Limb (tissue), 2 donors: ENCODE data around the gene DAD1.

ENCODE experiments used
- DNase-seq, 2 donors: peaks; one replicate each; pipeline ENCODE4 v3.0.0-alpha.2; 2016; ENCODE audit errors: extremely low spot score in 2 of 2

DAD1 gene

GRCh38 chr14:22537436-22538310, 51.4 kb downstream of the DAD1 start:
- no peak for DNase-seq

DNA sequence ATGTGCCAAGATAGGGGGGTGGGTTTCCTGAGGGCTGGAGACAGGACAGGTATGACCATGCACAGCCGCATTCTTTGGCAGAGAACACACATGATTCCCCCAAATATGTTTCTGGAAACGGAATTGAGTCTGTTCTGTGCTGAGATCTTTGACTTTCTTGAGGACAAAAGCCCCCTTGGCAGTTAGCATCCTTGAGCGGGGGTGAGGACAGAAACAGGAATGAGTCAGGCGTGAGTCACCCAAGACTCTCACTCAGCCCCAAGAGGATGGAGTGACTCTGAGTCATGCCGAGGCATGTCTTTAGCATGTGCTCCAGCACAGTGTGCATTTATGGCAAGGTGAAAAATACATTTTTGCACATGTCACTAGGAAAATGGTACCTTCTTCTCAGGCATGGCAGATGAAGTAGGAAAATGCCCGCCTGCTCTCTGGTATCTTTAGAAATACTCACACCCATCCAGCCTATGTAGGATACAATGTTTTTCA, 52.1 kb downstream of the DAD1 start:
- DNase-seq, result no peak

GRCh38 chr14:22535916-22536315, 53.1 kb downstream of the DAD1 start:
- DNase-seq, result no peak

GRCh38 chr14:22535126-22535525, 53.9 kb downstream of the DAD1 start:
- no peak for DNase-seq

DNA sequence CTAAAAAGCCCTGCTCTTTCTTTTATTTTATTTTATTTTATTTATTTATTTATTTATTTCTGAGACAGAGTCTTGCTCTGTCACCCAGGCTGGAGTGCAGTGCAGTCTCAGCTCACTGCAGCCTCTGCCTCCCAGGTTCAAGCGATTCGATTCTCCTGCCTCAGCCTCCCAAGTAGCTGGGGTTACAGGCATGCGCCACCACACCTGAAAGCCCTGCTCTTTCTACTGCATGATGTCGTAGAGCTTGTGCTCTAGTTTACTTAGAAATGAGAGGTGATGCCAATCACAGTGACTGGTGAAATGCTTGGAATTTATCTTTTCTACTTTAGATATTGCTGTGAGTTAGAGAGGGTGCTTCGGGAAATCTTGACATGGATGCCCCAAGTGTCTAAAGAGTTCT, 54.5 kb downstream of the DAD1 start:
- no peak for DNase-seq

DNA sequence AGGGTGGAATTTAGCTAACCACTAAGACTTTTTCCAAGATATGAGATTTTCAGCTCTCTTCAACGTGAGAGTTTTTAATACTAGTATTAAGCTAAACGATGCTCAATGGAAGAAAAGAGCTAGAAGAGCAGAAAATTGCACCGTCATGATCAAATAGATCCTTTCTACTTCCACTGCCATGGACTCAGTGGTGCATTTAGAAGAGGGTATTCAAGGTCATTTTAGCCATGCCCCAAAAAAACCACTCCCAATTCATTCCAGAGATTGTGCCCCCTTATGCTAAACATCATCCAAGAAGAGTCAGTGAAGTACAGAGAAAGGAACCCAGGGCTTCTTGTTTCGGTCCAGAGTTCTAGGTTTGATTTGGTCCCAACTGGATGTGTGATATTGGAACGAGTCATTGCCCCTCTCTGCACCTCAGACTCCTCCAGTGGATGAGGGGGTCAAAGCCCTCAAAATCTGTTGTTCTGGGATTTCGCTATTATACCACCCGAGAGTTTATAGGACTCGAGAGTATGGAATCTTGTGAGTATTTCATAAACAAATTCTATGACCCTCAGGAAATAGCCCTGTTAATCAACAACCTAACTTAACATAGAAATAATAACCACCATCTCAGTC, 55.2 kb downstream of the DAD1 start:
- DNase-seq, result no peak

- no peak for DNase-seq
Observed at GRCh38 chr14:22533057-22533704, 55.8 kb downstream of the DAD1 start.

- DNase-seq, result no peak
Observed at GRCh38 chr14:22532345-22533056, 56.5 kb downstream of the DAD1 start.

DNA sequence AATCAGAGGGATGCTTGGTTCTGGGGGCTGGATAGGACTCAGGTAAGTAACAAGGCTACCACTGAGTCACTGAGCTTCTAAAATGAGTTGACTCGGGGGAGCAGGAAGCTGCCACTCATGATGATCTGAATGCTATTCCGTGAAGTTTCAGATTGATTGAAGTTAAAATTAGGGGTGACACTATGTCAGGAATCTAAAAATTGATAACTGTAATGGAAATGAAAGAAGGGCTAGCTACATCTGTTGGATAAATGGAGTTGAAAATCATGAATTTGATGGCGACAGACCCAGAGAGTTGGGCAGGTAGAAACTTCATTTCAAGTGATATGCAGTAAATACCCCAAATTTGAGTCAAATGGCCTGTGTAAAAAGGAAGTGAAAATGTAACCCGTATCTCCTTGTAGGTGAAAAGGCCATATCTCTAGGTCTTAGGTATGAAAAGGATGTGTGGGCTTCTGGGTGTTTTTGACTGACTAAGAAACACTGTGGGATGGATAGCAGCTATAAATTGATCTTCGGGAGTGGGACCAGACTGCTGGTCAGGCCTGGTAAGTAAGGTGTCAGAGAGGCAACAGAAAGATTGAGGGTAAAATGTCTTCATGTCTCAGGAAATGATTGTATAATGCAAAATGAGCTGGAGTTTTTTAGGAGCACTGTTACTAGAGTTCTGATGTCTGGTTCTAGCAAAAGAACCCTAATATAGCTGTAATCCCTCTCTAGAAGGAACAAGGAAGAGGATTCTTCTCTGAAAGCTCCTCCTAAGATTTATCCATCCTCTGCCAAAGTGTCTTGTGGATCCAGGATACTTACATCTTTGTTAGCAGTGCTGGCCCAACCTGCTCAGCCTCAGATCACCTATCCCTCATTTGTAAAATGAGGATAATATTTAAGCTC, 57.3 kb downstream of the DAD1 start:
- no peak for DNase-seq

DNA sequence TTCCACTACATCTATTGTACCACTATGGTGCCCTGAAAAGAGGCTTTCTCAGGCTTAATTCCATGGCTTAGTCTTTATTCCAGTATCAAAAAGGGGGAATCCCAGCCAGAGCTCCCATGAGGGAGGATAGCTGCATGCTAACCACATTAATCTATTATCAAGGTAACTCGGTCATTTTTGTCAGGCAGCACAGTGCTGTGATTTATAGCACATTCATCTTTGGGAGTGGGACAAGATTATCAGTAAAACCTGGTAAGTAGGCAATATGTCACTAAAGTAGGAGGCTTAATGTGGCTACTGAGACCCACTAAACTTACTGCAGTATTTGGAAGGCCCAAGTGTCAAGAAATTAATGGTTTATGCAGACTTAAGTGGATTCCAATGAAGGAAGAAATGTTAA, 58.9 kb downstream of the DAD1 start:
- no peak for DNase-seq

GRCh38 chr14:22526744-22527143, 62.3 kb downstream of the DAD1 start:
- no peak for DNase-seq

- no peak for DNase-seq
Observed at GRCh38 chr14:22526218-22526617, 62.8 kb downstream of the DAD1 start.

DNA sequence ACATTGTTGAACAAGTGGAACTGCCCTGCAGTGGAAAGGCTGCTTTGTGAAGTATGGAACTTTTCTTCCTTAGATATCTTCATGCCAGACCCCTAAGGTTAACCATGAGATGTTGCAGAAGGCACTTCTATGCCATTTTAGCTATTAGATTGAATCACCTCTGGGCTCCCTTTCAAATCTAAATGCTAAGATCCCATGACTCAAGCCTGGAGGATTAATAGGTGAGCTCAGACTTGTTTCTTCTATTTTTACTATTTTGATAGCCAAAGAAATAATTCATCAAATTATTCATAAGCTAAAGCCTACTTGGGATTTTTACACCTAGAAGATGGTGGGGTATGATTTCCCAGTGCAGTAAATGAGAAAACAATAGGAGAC, 64.3 kb downstream of the DAD1 start:
- no peak for DNase-seq

DNA sequence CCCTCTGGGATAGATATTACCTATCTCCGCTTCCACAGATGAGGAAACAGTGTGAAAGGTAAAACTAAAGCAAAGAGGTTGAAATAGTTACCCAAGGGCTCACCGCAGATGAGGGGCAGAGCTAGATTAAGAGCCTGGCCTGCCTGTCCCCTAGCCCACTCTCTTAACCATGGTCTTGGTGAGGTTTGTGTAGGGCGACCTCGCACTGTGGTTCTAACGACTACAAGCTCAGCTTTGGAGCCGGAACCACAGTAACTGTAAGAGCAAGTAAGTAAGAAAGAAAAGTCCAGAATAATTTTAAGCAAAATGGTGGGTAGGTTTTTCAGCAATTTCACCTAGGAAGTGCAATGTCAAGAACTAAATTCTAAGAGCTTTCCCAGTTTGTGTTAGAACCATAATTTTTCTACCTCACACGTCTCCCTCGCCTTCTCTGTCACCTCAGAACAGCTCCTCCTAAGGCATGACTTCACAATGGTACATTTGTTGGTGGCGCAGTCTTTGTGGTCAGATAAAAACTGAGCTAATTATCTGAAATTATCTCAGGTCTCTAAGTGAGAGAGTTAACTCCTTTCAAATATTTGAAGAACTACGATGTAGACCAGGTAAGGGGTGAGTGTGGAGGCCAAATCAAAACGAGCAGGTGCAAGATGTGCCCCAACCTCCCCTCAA, 64.8 kb downstream of the DAD1 start:
- no peak for DNase-seq

GRCh38 chr14:22523283-22523682, 65.7 kb downstream of the DAD1 start:
- DNase-seq, result no peak

DNA sequence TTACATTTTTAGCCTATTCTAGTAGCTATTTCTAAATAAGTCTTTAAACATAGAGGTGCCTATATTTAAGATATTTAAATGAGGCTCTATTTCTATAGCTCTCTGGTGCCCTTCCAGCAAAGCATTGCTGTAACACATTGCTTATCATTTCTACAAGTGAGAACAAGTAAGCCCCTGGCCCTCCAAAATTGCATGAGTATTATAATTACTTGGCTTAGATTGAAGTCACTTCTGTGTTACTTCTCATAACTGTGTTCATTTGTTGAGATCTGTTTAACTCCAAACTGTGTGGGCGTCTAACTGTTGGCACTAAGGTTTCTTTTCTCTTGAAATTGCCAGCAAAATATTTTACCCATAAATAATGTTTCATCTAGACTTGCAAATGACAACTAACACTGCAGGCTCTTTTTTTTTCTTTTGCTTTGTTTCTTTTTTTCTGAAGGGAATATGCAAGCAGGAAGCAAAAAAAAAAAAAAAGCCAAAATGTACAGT, 66.5 kb downstream of the DAD1 start:
- no peak for DNase-seq

DNA sequence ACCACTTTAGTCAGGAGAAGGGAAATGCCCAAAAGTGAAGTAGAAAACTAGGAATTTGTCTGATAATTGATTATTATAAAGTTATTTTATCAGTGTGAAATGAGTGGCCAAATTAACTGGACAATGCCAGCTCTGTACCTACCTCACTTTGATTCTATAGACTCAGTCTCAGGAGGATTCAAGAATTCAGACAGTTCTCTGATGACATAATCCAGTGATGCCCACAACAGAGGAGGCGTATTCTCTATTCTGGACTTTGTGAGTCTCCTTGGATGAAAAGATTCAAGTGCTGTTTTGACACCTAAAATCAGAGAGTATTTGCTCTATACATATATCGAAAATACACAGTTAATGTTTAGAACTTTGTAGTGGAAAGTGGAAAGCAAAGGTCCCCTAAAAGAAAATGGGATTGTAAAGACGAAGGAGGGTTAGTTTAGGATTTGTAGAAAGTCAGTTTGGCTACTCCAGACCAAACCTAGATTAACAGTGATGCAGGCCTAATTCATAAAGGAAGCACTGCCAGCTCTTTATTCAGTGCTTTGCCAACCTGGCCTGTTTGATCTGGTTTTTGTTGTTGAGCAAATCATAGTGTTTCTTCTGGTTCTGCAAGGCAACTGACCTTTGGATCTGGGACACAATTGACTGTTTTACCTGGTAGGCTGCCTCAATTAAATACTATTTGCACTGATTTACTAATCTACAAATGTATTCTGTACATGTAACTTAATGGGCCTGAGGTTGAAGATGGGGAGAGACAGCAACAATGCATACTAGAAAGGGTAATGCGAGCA, 67.4 kb downstream of the DAD1 start:
- no peak for DNase-seq

DNA sequence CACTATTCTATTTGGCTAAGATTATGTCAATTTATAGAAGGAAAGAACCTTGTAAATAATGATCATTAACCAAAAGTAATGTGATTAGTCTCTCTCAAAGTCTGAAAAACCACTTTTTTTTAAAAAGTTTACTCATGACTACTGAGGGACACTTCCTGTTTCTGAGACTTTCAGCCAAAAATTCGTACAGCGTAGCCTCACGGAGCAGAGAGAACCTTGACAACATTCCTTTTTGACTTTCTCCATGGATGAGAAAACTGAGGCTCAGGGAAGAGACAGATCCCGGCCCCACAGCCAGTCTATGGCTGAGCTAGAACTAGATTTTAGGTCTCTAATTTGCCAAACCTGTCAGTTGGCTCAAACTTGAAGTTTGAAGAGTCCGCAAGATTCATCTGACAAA, 68.2 kb downstream of the DAD1 start:
- no peak for DNase-seq
